IPS-20b (cell line): Measurements from ENCODE around the gene FYCO1.

ENCODE experiments used
- H3K27ac ChIP-seq: one replicate; pipeline ENCODE4 v1.5.1; 2013; ENCODE audit warnings: low read length
- H3K27me3 ChIP-seq: 2 replicates; pipeline ENCODE4 v1.6.1; 2013; ENCODE audit warnings: mild to moderate bottlenecking, low read length, inconsistent platforms; ENCODE audit not compliant: insufficient read depth
- H3K36me3 ChIP-seq: 2 replicates; pipeline ENCODE4 v1.6.1; 2013; ENCODE audit warnings: low read depth, mild to moderate bottlenecking, inconsistent platforms, low read length, moderate library complexity; ENCODE audit not compliant: insufficient read depth
- H3K4me1 ChIP-seq: 2 replicates; pipeline ENCODE4 v1.6.1; 2013; ENCODE audit warnings: mild to moderate bottlenecking, control low read depth, inconsistent platforms, low read length, moderate library complexity; ENCODE audit not compliant: insufficient read depth
- H3K4me3 ChIP-seq: 2 replicates; pipeline ENCODE4 v1.5.1; 2013; ENCODE audit warnings: mild to moderate bottlenecking, low read length, inconsistent platforms
- H3K9ac ChIP-seq: 2 replicates; pipeline ENCODE4 v1.6.1; 2013; ENCODE audit warnings: low read depth, mild to moderate bottlenecking, inconsistent platforms, low read length, moderate library complexity
- H3K9me3 ChIP-seq: 2 replicates; pipeline ENCODE4 v1.6.1; 2013; ENCODE audit warnings: mild to moderate bottlenecking, low read depth, low read length, inconsistent platforms; ENCODE audit not compliant: insufficient read depth

FYCO1 gene

DNA sequence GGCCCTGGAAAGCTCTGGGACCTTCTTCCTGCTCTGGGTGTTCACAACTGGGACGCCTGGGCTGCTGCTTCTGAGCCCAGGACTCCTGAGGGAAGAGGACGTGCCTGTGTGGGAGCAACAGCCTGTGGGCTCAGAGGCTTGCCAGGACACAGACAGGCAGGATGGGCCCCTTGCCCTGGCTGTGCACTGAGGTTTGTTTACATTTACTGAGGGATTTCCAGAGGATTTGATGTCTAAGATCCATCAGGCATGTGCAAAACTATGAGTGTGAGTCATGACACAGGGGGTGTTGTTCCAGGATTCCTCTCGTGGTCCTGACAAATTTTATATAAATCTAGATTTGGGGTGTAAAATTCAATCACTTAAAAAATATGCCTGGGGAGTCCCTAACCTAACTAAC lies 98.7 kb downstream of the FYCO1 start:
- Histone ChIP-seq H3K9me3 (no peaks in the 10 kb centered on the region), H3K27me3 (no peaks in the 10 kb centered on the region), H3K9ac (no peak overlapping the region), H3K36me3 (no peaks in the 10 kb centered on the region), H3K4me1 (no peaks in the 10 kb centered on the region), H3K27ac (no peak overlapping the region), H3K4me3 (no peak overlapping the region)

DNA sequence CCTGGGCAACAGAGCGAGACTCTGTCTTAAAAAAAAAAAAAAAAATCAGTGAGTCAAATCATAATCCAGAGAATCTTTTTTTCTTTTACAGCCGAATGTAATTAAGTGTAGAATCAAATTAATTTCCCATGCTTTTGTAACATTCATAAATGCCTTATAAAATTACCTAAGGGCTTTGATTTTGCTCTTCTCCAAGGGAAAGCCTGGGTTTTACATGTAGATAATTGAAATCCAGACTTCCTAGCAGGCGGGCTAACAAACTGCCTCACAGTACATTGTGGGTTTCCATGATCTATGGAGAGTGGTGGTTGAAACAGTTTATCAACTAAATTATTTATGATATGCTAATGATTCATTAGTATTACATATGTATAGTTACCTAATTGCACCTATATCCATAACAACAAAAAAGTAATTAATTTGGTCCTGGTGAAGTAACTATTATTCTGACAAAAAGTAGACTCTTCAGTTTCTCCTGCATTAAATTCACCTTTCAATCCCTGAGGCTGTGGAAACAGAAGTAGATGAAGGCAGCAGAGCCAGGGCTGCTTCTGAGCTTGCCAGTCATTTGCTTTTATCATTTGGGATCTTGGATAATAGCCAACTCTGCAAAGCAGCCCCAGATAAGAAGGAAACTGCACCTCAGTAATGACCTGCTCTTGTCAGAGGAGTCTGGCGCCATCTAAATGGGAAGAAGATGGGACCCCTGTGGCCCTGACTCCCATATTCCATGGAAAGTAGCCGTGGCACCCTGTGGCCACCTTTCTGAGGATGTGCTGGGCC lies 99.7 kb downstream of the FYCO1 start:
- Histone ChIP-seq H3K9me3 (no peaks in the 10 kb centered on the region), H3K4me1 (no peaks in the 10 kb centered on the region), H3K9ac (no peak overlapping the region), H3K36me3 (no peaks in the 10 kb centered on the region), H3K27ac (no peak overlapping the region), H3K27me3 (no peaks in the 10 kb centered on the region), H3K4me3 (no peak overlapping the region)

DNA sequence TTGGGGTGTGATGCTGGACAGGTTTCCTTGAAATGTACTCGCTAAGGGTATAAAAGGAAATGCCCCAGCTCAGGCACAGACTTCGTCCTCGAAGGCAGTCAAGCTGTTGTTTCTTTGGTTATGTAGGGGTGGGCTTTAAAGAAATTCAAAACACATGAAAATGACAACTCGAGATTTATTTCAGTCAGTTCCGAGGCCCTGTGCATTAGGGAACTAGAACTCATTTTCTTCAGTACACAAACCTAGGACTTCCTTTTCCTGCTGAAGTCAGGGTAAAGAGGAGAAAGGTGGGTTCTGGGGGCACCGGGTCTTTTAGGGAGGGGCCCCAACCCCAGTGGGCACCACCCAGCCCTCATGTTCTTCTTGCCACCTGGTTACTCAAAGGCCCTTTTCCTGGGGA lies 101.6 kb downstream of the FYCO1 start:
- no peaks in the 10 kb centered on the region for H3K9me3 ChIP-seq
- H3K27me3 ChIP-seq, result no peaks in the 10 kb centered on the region
- H3K4me3 ChIP-seq, result no peak overlapping the region
- H3K4me1 ChIP-seq, result no peaks in the 10 kb centered on the region
- no peaks in the 10 kb centered on the region for H3K36me3 ChIP-seq
- H3K27ac ChIP-seq, result no peak overlapping the region
- no peak overlapping the region for H3K9ac ChIP-seq

DNA sequence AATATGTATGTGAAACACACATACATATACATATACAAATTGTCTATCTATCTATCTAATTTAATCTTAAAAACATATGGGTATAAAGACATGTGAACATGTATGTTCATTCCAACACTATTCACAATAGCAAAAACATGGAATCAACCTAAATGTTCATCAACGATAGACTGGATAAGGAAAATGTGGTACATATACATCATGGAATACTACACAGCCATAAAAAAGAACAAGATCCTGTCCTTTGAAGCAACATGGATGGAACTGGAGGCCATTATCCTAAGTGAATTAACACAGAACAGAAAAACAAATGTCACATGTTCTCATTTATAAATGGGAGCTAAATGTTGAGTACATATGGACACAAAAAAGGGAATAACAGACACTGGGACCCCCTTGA lies 103.5 kb downstream of the FYCO1 start:
- H3K9me3 ChIP-seq, result no peaks in the 10 kb centered on the region
- no peaks in the 10 kb centered on the region for H3K4me1 ChIP-seq
- no peaks in the 10 kb centered on the region for H3K36me3 ChIP-seq
- H3K27me3 ChIP-seq, result no peaks in the 10 kb centered on the region
- no peak overlapping the region for H3K4me3 ChIP-seq
- H3K9ac ChIP-seq, result no peak overlapping the region
- no peak overlapping the region for H3K27ac ChIP-seq

DNA sequence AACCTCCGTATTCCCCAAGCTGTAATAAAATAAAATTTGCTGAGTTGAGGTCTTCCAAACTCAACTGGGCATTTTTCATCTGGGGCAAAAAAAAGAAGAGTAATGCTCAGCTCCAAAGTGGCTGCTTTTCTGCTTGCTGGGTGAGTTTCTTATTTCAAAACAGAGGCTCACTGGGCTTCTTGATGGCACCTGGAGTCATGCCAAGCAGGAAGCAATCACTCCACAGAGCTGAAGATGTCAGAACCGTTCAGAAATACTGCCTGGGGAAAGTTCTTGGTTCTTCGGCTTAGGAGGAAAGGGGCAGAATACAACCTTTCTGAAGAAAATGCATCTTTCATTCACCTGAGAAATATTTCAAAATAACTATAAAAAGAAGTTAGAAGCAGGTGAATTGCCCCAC lies 105.2 kb downstream of the FYCO1 start:
- H3K4me1 ChIP-seq, result no peaks in the 10 kb centered on the region
- H3K9ac ChIP-seq, result no peak overlapping the region
- H3K36me3 ChIP-seq, result no peaks in the 10 kb centered on the region
- no peak overlapping the region for H3K27ac ChIP-seq
- no peaks in the 10 kb centered on the region for H3K27me3 ChIP-seq
- H3K4me3 ChIP-seq, result no peak overlapping the region
- H3K9me3 ChIP-seq, result no peaks in the 10 kb centered on the region

DNA sequence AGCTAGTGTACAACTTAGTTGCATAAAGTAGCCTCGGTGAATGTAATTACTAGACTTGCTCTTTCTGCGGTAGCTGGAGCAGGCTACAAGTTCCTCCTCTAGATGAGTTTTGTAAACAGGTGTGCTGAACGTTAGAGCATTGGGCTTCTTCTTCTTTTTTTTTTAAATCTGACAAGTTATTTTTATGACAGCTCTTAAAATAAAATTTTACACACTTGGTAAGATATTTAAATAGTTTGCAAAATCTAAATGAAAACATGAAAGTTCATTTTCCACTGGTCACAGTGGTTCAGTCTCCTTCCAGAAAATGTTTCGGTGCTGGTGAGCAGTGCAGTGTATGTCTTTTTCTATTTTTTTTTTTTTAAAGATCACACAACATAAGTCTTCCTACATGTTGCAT lies 106.3 kb downstream of the FYCO1 start:
- Histone ChIP-seq H3K27ac (no peak overlapping the region), H3K9ac (no peak overlapping the region), H3K27me3 (0 out of 2 replicates have a peak, but pooled peaks cover 2% of the 10 kb centered on the region), H3K4me1 (no peaks in the 10 kb centered on the region), H3K4me3 (no peak overlapping the region), H3K36me3 (no peaks in the 10 kb centered on the region), H3K9me3 (no peaks in the 10 kb centered on the region)

DNA sequence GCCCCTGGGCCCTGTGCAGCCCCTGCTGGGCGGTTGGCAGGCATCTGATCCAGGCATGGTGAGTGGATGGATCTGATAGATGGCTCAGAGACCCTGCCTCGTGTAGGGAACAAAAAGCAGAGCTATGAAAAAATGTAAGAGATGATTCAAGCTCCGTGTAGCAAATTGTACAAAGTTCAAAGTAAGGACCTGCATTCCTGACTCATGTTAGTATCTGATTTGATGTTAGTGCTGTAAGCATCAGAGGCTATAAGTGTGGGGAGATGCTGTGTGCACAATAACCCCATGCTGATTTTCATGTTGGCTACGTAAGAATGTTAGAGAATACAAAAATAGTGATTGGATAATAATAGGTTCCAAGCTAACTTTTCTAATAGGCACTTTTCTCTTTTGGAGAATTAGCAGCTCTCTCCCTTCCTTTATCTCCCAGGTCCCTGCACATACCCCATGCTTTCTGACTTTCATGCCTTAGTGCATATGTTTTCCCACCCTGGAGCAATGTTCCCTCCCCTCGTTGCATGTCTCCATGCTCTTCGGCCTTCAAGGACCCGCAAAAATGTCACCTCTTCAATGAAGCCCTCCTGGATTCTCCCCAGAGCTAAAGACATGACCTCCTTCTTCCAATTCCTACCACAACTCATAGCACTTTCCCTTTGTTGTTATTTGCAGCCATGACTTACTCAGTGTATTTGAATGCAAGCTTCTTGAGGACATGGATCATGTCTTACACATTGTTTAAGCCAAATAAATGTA lies 107.7 kb downstream of the FYCO1 start:
- H3K9ac ChIP-seq, result no peak overlapping the region
- no peak overlapping the region for H3K4me3 ChIP-seq
- H3K27me3 ChIP-seq, result peaks cover 10% of the 10 kb centered on the region; the same call in 1 of the 2 replicates
- H3K27ac ChIP-seq, result no peak overlapping the region
- H3K9me3 ChIP-seq, result no peaks in the 10 kb centered on the region
- H3K36me3 ChIP-seq, result no peaks in the 10 kb centered on the region
- H3K4me1 ChIP-seq, result no peaks in the 10 kb centered on the region

DNA sequence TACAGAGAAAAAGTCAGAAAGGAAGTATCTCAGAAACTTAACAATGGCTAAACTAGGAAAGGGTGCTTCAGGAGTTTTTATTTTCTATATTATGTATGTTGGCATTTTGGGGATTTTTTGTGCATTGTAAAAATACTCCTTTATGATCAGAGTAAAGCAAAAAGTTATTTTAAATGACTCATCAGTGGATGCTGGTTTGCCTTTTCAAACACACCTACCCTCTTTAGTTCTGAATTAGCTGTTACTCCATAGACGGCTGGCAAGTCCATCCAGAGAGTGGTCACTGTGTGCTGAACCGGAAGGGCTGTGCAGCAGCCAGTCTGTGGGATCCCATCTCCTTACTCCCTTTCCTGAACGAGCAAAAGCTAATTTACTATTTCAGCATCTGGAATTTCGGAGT lies 108.3 kb downstream of the FYCO1 start:
- peaks cover 10% of the 10 kb centered on the region; the same call in 1 of the 2 replicates for H3K27me3 ChIP-seq
- no peak overlapping the region for H3K9ac ChIP-seq
- H3K9me3 ChIP-seq, result no peaks in the 10 kb centered on the region
- H3K27ac ChIP-seq, result no peak overlapping the region
- H3K36me3 ChIP-seq, result no peaks in the 10 kb centered on the region
- H3K4me1 ChIP-seq, result no peaks in the 10 kb centered on the region
- H3K4me3 ChIP-seq, result no peak overlapping the region

DNA sequence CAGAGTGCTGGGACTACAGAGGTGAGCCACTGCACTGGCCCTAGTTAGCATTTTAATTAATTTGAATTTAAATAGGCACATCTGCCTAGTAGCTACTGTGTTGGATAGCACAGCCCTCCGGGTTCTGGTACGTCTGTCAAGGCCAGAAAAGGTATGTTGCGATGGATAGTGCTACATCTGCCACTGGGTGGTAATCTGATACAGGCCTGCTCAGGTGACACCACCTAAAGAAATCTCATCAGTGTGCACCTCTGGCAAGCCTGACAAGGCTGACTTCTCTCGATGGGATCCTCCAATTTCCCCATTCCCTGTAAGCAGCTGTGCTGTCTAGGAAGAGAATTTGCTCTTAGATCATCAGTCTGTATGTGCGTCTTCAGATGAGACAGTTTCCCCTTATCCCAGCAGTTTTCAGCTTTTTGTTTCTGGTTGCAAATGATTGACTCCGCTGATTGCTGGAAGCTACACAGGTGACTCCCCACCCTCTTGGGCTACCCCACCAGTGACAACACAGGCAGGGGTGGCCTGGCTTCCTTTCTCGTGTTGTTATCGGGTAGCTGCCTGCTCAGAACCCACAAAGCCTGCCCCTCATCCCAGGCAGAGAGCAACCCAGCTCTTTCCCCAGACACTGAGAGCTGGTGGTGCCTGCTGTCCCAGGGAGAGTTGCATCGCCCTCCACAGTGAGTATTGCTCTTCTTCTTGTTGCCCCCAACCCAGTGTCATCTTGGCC lies 109.5 kb downstream of the FYCO1 start, which contains the start of gene CCR9:
TSS of gene CCR9 (plus strand) at position 565 of the 727 bp plus-strand sequence. CDS start 8,391 bp downstream, outside the sequence.
- no peak within 1 kb of the TSS for H3K9ac ChIP-seq
- no peaks in the 10 kb centered on the region for H3K9me3 ChIP-seq
- no peak within 1 kb of the TSS for H3K27ac ChIP-seq
- H3K36me3 ChIP-seq, result no peaks in the 10 kb centered on the region
- peaks cover 10% of the 10 kb centered on the region; the same call in 1 of the 2 replicates for H3K27me3 ChIP-seq
- H3K4me3 ChIP-seq, result no peak within 1 kb of the TSS
- no peaks in the 10 kb centered on the region for H3K4me1 ChIP-seq

DNA sequence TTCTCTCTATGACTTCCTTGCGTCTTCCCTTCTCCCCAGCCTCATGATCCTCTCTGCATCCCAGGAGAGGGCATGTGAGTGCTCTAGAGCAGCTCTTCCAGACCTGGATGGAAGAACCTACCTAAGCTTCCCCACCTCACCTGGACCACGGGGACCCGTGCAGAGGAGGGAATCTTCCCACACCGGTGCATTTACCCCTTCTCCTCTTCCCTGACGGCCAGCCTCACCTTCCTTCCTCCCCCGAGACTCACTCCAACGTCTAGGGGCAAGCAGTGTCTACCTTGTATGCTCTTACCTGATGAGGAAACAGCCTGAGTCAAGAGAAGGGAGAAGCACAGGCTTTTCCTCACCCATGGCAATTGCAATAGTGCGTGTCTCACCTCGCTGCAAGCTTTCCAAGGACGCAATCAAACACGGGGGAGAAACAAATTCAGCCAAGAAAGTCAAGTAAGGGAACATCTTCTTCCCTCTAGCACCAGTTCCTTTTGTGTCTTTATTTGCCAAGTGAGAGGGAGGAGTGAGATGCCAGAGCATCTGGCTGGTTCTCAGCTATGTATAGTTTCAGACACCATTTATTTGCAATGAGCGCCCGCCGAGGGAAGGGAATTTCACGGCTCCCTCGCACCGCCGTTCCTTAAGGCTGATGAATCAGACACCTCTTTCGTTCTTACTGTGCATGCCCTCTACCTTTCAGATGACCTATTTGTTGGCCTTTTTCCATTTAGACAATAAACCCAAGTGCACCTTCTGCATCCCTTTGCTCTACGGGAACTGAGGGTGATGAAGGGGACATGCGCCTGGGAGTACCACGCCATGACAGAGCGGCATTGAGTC lies 111.0 kb downstream of the FYCO1 start:
- peaks cover 10% of the 10 kb centered on the region; the same call in 1 of the 2 replicates for H3K27me3 ChIP-seq
- H3K36me3 ChIP-seq, result no peaks in the 10 kb centered on the region
- H3K4me1 ChIP-seq, result no peaks in the 10 kb centered on the region

More for the DNA sequence above, 111.0 kb downstream of the FYCO1 start:
- H3K4me3 ChIP-seq, result no peak overlapping the region
- no peak overlapping the region for H3K27ac ChIP-seq
- H3K9me3 ChIP-seq, result no peaks in the 10 kb centered on the region
- H3K9ac ChIP-seq, result no peak overlapping the region
